ENCODE data around the gene PKP1. TPM values are rescaled to one million over a fixed set of nuclear protein-coding genes. Genes with fewer than 3 reads are reported as not detected.

Gene PKP1
- polyA plus RNA-seq, 3 donors = not detected

DNA sequence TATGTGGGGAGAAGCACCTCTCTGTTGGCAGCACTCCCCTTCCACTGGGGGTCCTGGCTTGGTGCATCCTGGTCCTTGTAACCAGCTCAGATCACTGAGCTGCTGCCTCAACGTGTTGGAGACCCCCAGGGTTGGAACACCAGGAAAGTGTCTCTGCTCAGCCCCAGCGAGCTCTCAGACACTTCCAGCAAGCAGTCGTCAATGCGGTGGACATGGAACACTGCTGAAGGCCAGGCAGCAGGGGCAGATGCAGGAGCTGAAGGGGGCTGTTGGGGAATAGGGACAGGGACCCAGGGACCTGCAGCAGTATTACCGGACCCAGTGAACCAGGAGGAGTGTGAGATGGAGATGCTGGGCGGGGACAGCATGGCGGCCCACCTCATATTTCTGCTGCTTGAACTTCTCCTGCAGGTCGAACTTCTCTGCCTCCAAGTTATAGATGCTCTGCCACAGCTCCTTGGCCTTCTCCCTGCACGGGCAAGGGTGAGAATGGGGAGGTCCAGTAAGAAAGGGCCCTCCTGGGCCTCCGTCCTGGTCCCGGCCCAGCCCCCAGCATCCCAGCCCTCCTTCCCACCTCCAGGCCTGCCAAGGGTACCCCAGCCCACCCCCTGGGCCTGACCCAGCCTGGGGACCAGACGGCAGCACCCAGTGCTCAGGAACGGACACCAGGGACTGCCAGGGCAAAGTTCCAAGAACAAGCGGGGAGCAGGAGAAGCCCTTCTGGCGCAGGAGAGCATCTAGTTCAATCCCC lies 77.8 kb downstream of the PKP1 start:
- peaks cover 0 to 1% (median 0%) of the 10 kb centered on the region in 7 donors for H3K9me3 Mint-ChIP-seq
- Histone ChIP-seq H3K9me3 (replicated peaks in 1 of 2; ENCODE audit: control insufficient read depth in 1 of 2, insufficient read depth in 1 of 2, low read length in 2 of 2) (no peaks in the 10 kb centered on the region), H3K4me2 (replicated peaks; ENCODE audit: extremely low read depth, low read length, poor library complexity, severe bottlenecking) (no peak overlapping the region), H3K27me3 (ENCODE audit: control insufficient read depth in 2 of 2, insufficient read depth in 2 of 2, low read length in 2 of 2) (no peaks in the 10 kb centered on the region), H3K4me1 (ENCODE audit: control insufficient read depth in 1 of 2, insufficient read depth in 2 of 2, low read length in 2 of 2) (no peaks in the 10 kb centered on the region), H3K36me3 (replicated peaks in 1 of 2; ENCODE audit: control insufficient read depth in 1 of 2, insufficient read depth in 2 of 2, low read length in 2 of 2) (no peaks in the 10 kb centered on the region), H3K79me2 (ENCODE audit: insufficient read depth, low read length) (no peaks in the 10 kb centered on the region), H3K4me3 (replicated peaks in 1 of 3; ENCODE audit: low read depth in 2 of 3, low read length in 3 of 3) (no peak overlapping the region), H4K20me1 (ENCODE audit: insufficient read depth, low read length) (no peaks in the 10 kb centered on the region), H3K27ac (ENCODE audit: low read depth in 1 of 2, low read length in 2 of 2) (no peak overlapping the region), H3K9ac (ENCODE audit: insufficient read depth, low read length, poor library complexity, severe bottlenecking) (no peak overlapping the region), H2AFZ (ENCODE audit: insufficient read depth, low read depth, low read length, poor library complexity, severe bottlenecking) (no peak overlapping the region)
- TF ChIP-seq, protein P1, sequence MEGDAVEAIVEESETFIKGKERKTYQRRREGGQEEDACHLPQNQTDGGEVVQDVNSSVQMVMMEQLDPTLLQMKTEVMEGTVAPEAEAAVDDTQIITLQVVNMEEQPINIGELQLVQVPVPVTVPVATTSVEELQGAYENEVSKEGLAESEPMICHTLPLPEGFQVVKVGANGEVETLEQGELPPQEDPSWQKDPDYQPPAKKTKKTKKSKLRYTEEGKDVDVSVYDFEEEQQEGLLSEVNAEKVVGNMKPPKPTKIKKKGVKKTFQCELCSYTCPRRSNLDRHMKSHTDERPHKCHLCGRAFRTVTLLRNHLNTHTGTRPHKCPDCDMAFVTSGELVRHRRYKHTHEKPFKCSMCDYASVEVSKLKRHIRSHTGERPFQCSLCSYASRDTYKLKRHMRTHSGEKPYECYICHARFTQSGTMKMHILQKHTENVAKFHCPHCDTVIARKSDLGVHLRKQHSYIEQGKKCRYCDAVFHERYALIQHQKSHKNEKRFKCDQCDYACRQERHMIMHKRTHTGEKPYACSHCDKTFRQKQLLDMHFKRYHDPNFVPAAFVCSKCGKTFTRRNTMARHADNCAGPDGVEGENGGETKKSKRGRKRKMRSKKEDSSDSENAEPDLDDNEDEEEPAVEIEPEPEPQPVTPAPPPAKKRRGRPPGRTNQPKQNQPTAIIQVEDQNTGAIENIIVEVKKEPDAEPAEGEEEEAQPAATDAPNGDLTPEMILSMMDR (IDR thresholded peaks at IDR 0.05) = no peak
- intact Hi-C loops (cut with micrococcal nuclease) = no loop called here
- peaks cover 4 to 5% (median 5%) of the 10 kb centered on the region in 3 donors for H3K27me3 Mint-ChIP-seq (ENCODE audit: low read depth in 3 of 3)
- H3K27ac Mint-ChIP-seq = no peak overlapping the region
- WGBS (ENCODE audit: insufficient coverage) = 91% methylated on average over 10 of the region's 15 CpGs
- H3K36me3 Mint-ChIP-seq = no peaks in the 10 kb centered on the region
- H3K4me3 Mint-ChIP-seq = no peak overlapping the region
- H3K4me1 Mint-ChIP-seq = no peaks in the 10 kb centered on the region
- DNase-seq = no peak

DNA sequence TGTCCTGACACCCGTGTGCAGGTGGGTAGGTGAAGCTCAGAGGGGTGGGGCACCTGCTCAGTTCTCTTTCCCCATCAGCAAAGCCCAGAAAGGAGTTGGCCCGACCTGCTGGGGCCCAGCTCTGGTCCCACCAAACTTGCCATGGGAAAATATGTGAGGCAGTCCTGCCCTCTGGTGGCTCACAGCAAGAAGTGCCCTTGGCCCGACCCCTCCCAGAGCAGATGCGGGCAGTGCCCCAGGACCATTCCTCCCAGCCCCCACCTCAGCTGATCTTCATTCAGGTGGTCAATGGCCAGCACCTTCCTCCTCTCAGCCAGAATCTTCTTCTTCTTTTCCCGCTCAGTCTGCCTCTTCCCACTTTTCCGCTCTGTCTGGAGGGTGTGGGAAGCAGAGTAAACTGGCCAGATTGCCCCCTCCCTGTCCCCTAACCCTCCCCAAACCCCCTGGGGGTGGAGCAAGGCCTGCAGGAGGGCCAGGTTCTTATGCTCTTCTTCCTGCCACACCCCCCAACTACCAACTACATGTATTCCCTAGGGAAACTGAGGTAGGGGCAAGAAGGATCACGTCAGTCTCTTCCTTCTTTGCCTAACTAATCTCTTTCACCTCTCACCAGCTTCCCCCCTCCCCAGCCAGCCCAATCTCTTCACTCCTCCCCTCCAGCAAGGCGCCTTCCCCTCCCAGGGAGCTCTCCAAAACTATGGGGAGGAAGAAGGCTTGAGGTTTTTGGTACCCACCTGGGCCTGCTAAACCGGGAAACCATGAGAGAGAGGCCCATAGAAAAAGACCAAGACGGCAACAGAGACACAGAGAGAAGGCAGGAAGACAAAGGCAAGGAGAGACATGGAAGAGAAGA lies 78.6 kb downstream of the PKP1 start:
- no peak for DNase-seq
- Histone ChIP-seq H3K36me3 (replicated peaks in 1 of 2; ENCODE audit: control insufficient read depth in 1 of 2, insufficient read depth in 2 of 2, low read length in 2 of 2) (no peaks in the 10 kb centered on the region), H3K79me2 (ENCODE audit: insufficient read depth, low read length) (no peaks in the 10 kb centered on the region), H2AFZ (ENCODE audit: insufficient read depth, low read depth, low read length, poor library complexity, severe bottlenecking) (no peak overlapping the region), H3K9me3 (replicated peaks in 1 of 2; ENCODE audit: control insufficient read depth in 1 of 2, insufficient read depth in 1 of 2, low read length in 2 of 2) (no peaks in the 10 kb centered on the region), H4K20me1 (ENCODE audit: insufficient read depth, low read length) (no peaks in the 10 kb centered on the region), H3K4me3 (replicated peaks in 1 of 3; ENCODE audit: low read depth in 2 of 3, low read length in 3 of 3) (no peak overlapping the region), H3K27me3 (ENCODE audit: control insufficient read depth in 2 of 2, insufficient read depth in 2 of 2, low read length in 2 of 2) (no peaks in the 10 kb centered on the region), H3K4me2 (replicated peaks; ENCODE audit: extremely low read depth, low read length, poor library complexity, severe bottlenecking) (no peak overlapping the region), H3K27ac (ENCODE audit: low read depth in 1 of 2, low read length in 2 of 2) (no peak overlapping the region), H3K4me1 (ENCODE audit: control insufficient read depth in 1 of 2, insufficient read depth in 2 of 2, low read length in 2 of 2) (no peaks in the 10 kb centered on the region), H3K9ac (ENCODE audit: insufficient read depth, low read length, poor library complexity, severe bottlenecking) (no peak overlapping the region)
- H3K36me3 Mint-ChIP-seq = no peaks in the 10 kb centered on the region
- no peak overlapping the region for H3K27ac Mint-ChIP-seq
- intact Hi-C loops (cut with micrococcal nuclease) = no loop called here
- no peak overlapping the region for H3K4me3 Mint-ChIP-seq
- H3K4me1 Mint-ChIP-seq = no peaks in the 10 kb centered on the region
- WGBS (ENCODE audit: insufficient coverage) = 54% methylated on average over 5 of the region's 10 CpGs
- peaks cover 0 to 1% (median 0%) of the 10 kb centered on the region in 7 donors for H3K9me3 Mint-ChIP-seq
- H3K27me3 Mint-ChIP-seq (ENCODE audit: low read depth in 3 of 3) = peaks cover 4 to 10% (median 5%) of the 10 kb centered on the region in 3 donors
- TF ChIP-seq, protein P1 (IDR thresholded peaks at IDR 0.05) = peak; percentile 49

All from CD14-positive monocyte (primary cell).